HG02840 (cell line): ENCODE results near the gene CCSER2.

Experiments used
- ATAC-seq: cut with Tn5 transposase; IDR thresholded peaks from one replicate; pipeline ENCODE4 v1.9.1; 2021; ENCODE audit warnings: mild to moderate bottlenecking, moderate library complexity, moderate number of reproducible peaks; ENCODE audit not compliant: unreplicated experiment, low FRiP score

CCSER2 gene

DNA sequence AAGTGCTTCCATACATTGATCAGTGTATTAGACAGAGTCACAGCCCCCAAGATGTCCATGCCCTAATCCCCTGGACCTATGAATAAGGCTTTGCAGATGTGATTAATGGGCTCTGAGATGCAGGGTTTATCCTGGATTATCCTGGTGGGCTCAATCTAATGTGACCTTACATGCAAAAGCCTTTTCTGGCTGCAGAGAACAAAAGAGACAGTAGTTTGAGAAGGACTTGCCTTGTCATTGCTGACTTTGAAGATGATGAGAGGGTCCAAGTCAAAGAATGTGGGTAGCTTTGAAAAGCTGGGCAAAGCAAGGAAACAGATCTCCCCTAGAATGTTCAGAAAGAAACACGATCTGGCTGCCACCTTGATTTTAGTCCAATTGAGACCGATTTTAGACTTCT is 238.7 kb downstream of the CCSER2 start:
- ATAC-seq = no peak
